B cell (primary cell): ENCODE data around the gene G3BP1. TPM values are rescaled to one million over a fixed set of nuclear protein-coding genes. Genes with fewer than 3 reads are reported as not detected.

ENCODE experiments used
- ATAC-seq: fragments of 200-7000 bp; cut with Tn5 transposase; one replicate; pipeline ENCODE4 v1.10.0; 2021; ENCODE audit warnings: low read depth, mild to moderate bottlenecking, moderate number of reproducible peaks, moderate library complexity
- CTCF ChIA-PET: fragments of 350-600 bp; sonication (Branson Sonifier 250); formaldehyde crosslinking; loops from one replicate; lab custom pipeline; 2021; ENCODE audit warnings: antibody characterized with exemption, inconsistent platforms; lab: Charles Lee
- POLR2A ChIA-PET: fragments of 350-600 bp; sonication (Branson Sonifier 250); formaldehyde crosslinking; loops from one replicate; lab custom pipeline; 2021; ENCODE audit warnings: antibody characterized with exemption; lab: Charles Lee
- DNase-seq: peaks from one replicate; pipeline ENCODE4 v3.0.0; 2013
- H2AFZ ChIP-seq: 2 replicates; pipeline ENCODE4 v1.6.1; 2012; ENCODE audit warnings: mild to moderate bottlenecking, low read depth, low read length; ENCODE audit not compliant: insufficient read depth, poor library complexity, severe bottlenecking
- H3K27ac ChIP-seq, 2 donors: 1 replicate in 1 of 2; 2 replicates in 1 of 2; pipeline ENCODE4 v1.5.1; 2012 to 2013; ENCODE audit warnings: low read length in 2 of 2, mild to moderate bottlenecking in 2 of 2, moderate library complexity in 1 of 2
- H3K27me3 ChIP-seq, 4 experiments: fragments of 200-600 bp in 1 of 4; sonication (generic) in 1 of 4; replicated peaks in 1 of 4; 1 replicate in 2 of 4; 2 replicates in 2 of 4; pipeline versions ENCODE4 v1.6.1 to v1.7.0; 2013 to 2016; ENCODE audit warnings: low read length in 3 of 4, mild to moderate bottlenecking in 2 of 4, mixed read lengths in 1 of 4, moderate library complexity in 1 of 4; ENCODE audit not compliant: insufficient read depth in 4 of 4, control insufficient read depth in 3 of 4; ENCODE audit errors: control extremely low read depth in 1 of 4
- H3K36me3 ChIP-seq, 2 experiments: replicated peaks in 1 of 2; 1 replicate in 1 of 2; 2 replicates in 1 of 2; pipeline versions ENCODE4 v1.6.1 to v1.7.1; 2013; ENCODE audit warnings: low read length in 1 of 2; ENCODE audit not compliant: insufficient read depth in 2 of 2, control insufficient read depth in 1 of 2; ENCODE audit errors: control extremely low read depth in 1 of 2, extremely low read depth in 1 of 2
- H3K4me1 ChIP-seq, 2 donors: fragments of 200-600 bp in 1 of 2; sonication (generic) in 1 of 2; 1 replicate in 1 of 2; 2 replicates in 1 of 2; pipeline versions ENCODE4 v1.5.1 to v1.6.1; 2013 to 2017; ENCODE audit warnings: low read length in 2 of 2; ENCODE audit not compliant: control insufficient read depth in 2 of 2, insufficient read depth in 2 of 2
- H3K4me2 ChIP-seq: replicated peaks from 2 replicates; pipeline ENCODE3; 2012; ENCODE audit warnings: mild to moderate bottlenecking, low read depth, low read length; ENCODE audit not compliant: poor library complexity, severe bottlenecking
- H3K4me3 ChIP-seq, 5 experiments: fragments of 200-600 bp in 1 of 5; sonication (generic) in 1 of 5; 1 replicate in 3 of 5; 2 replicates in 2 of 5; pipeline versions ENCODE4 v1.5.1 to v1.7.0; 2011 to 2016; ENCODE audit warnings: low read length in 4 of 5, mild to moderate bottlenecking in 4 of 5, low read depth in 2 of 5, control low read depth in 1 of 5, moderate library complexity in 1 of 5; ENCODE audit not compliant: insufficient read depth in 1 of 5; ENCODE audit errors: control extremely low read depth in 1 of 5, extremely low read depth in 1 of 5
- H3K79me2 ChIP-seq: fragments of 200-600 bp; sonication (generic); one replicate; pipeline ENCODE4 v1.6.0; 2016; ENCODE audit warnings: low read length; ENCODE audit not compliant: control insufficient read depth, insufficient read depth
- H3K9ac ChIP-seq: fragments of 200-600 bp; sonication (generic); 2 replicates; pipeline ENCODE4 v1.6.1; 2017; ENCODE audit warnings: mild to moderate bottlenecking, low read length, moderate library complexity
- H3K9me3 ChIP-seq, 3 donors: one replicate each; pipeline versions ENCODE4 v1.6.1 to v1.7.1; 2013; ENCODE audit warnings: low read length in 2 of 3; ENCODE audit not compliant: control insufficient read depth in 2 of 3, insufficient read depth in 1 of 3; ENCODE audit errors: control extremely low read depth in 1 of 3
- H4K20me1 ChIP-seq: 2 replicates; pipeline ENCODE4 v1.6.0; 2012; ENCODE audit warnings: mild to moderate bottlenecking, low read length; ENCODE audit not compliant: insufficient read depth, control insufficient read depth, poor library complexity, severe bottlenecking
- H3K27ac Mint-ChIP-seq: one replicate; pipeline ENCODE4 v1.8.0; 2021; ENCODE audit warnings: mixed read lengths
- H3K27me3 Mint-ChIP-seq: one replicate; pipeline ENCODE4 v1.8.0; 2021; ENCODE audit warnings: mixed read lengths
- H3K4me1 Mint-ChIP-seq: one replicate; pipeline ENCODE4 v1.8.0; 2021; ENCODE audit warnings: mixed read lengths
- H3K4me3 Mint-ChIP-seq: one replicate; pipeline ENCODE4 v1.8.0; 2021; ENCODE audit warnings: mixed read lengths
- H3K9me3 Mint-ChIP-seq: one replicate; pipeline ENCODE4 v1.8.0; 2022; ENCODE audit warnings: mixed read lengths; ENCODE audit not compliant: insufficient read depth
- EZH2 ChIP-seq: IDR thresholded peaks from 2 replicates; pipeline ENCODE4 v1.6.1; 2012; ENCODE audit warnings: borderline replicate concordance, low read depth, mild to moderate bottlenecking, moderate library complexity, low read length; ENCODE audit not compliant: insufficient read depth, poor library complexity, severe bottlenecking
- WGBS: methylation state at CpG from one replicate; pipeline ENCODE4 v1.1.5; 2013; ENCODE audit warnings: missing lambda C conversion rate; ENCODE audit not compliant: insufficient coverage; 5-methylcytosine and 5-hydroxymethylcytosine counted together
- intact Hi-C: fragments of 100-400 bp; cut with micrococcal nuclease; formaldehyde crosslinking; loops from one replicate; pipeline ENCODE4 v1.10.0; 2022
- polyA plus RNA-seq: library from polyadenylated mRNA; depleted of rRNA; stranded (reverse); fragments of >200 nt; gene quantifications from 2 replicates; pipeline ENCODE4 v1.2.3, GENCODE V29; 2012
- total RNA-seq, 2 donors: library from RNA; stranded (reverse); fragments of 120-200 nt in 1 of 2; gene quantifications; 1 replicate in 1 of 2; 2 replicates in 1 of 2; pipeline versions ENCODE4 v1.2.3 to v1.2.4, GENCODE V29; 2013 to 2022
- TF ChIP-seq, protein P1 (sequence below): fragments of 200-600 bp; IDR thresholded peaks from one replicate; pipeline ENCODE4 v1.8.0; 2022; ENCODE audit warnings: antibody characterized with exemption, mild to moderate bottlenecking

The G3BP1 gene
- total and polyA plus RNA-seq, 2 donors (not counting 1 experiment from before 2014, with no cell fraction given) = 12.7 to 159 TPM

DNA sequence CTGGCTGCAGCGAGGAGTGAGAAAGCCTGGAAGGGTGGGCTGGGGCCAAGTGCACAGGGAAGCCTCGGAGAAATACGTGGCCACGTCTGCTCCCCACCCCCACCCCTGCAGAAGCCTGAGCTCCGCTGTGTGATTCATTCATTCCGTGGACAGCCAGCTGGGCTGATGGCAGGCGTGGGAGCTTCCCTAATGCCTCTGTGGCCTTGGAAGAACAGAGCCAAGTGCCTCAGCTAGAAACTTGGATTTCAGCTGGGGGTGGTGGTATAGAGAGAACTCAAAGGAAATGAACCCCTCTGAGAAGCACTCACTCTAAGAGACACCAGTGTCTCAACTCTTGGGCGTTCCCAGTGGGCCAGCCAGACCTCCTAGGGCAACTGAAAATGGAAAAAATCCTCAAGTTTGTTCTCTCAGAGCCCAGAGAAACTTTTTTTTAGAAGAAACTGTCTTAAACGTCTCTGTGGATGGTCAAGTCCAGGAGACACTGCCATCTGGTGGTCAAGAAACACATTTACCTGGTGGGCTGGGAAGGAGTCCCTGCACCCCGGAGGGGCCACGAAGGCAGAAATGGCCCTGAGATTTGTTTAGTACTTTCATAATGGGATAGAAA lies 31.3 kb upstream of the G3BP1 start:
- no peak overlapping the region for H3K4me3 Mint-ChIP-seq
- Histone ChIP-seq H3K4me2 (peak overlapping the region; percentile 27), H3K9ac (no peak overlapping the region), H3K27me3 (no peaks in the 10 kb centered on the region), H4K20me1 (peaks cover 6% of the 10 kb centered on the region), H3K4me1 (peaks cover 13 to 14% of the 10 kb centered on the region in 2 donors), H3K36me3 (peaks cover 9 to 25% of the 10 kb centered on the region in 2 experiments), H3K4me3 (no peak overlapping the region), H2AFZ (peak overlapping the region; percentile 38), H3K9me3 (no peaks in the 10 kb centered on the region), H3K79me2 (peaks cover 7% of the 10 kb centered on the region), H3K27ac (no peak overlapping the region)
- H3K27ac Mint-ChIP-seq = no peak overlapping the region
- TF ChIP-seq, protein P1, sequence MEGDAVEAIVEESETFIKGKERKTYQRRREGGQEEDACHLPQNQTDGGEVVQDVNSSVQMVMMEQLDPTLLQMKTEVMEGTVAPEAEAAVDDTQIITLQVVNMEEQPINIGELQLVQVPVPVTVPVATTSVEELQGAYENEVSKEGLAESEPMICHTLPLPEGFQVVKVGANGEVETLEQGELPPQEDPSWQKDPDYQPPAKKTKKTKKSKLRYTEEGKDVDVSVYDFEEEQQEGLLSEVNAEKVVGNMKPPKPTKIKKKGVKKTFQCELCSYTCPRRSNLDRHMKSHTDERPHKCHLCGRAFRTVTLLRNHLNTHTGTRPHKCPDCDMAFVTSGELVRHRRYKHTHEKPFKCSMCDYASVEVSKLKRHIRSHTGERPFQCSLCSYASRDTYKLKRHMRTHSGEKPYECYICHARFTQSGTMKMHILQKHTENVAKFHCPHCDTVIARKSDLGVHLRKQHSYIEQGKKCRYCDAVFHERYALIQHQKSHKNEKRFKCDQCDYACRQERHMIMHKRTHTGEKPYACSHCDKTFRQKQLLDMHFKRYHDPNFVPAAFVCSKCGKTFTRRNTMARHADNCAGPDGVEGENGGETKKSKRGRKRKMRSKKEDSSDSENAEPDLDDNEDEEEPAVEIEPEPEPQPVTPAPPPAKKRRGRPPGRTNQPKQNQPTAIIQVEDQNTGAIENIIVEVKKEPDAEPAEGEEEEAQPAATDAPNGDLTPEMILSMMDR = peak; percentile 92
- TF ChIP-seq EZH2 = no peak
- CTCF ChIA-PET = interaction anchor here (0.5 to 11.7 kb wide), 21 partner anchors 9 to 511 kb away, joined by 3 to 156 read pairs (median 6); partner anchors contain the start of gene ATOX1
- no peaks in the 10 kb centered on the region for H3K27me3 Mint-ChIP-seq
- DNase-seq (peak; percentile 73), ATAC-seq (peak; percentile 74)
- H3K9me3 Mint-ChIP-seq = no peaks in the 10 kb centered on the region
- H3K4me1 Mint-ChIP-seq = peaks cover 19% of the 10 kb centered on the region
- WGBS = 20% methylated on average over 6 of the region's 11 CpGs
- intact Hi-C loops = loop anchor here (1.0 to 2.0 kb wide), 3 partner anchors 30 to 293 kb away; partner anchors contain the start of genes G3BP1 and SLC36A1
- POLR2A ChIA-PET = interaction anchor here (1.6 kb wide), 1 partner anchor 31 kb away, joined by 4 read pairs; the partner anchor contains the start of gene G3BP1

DNA sequence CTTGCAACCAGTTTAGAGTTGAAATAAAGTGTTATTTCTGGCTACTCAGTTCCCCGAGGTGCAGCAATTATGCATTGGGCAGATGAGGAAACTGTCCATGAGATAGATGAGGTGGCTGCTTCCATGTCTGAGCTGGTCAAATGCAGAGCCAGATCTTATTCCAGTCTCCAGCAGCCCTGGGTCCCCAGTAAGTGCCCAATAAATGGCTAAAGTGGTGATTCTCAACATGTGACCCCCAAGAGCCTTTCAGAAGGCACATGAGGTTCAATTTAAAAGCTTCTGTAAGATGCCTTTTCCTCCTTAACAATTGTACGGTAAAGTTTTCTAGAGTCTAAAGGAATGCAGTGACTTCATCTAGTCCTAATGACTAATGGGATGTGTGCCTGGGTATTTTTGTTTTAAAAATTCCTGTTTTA lies 30.8 kb upstream of the G3BP1 start:
- H3K4me3 ChIP-seq = no peak overlapping the region
- H2AFZ ChIP-seq = peak overlapping the region; percentile 38
- no peaks in the 10 kb centered on the region for H3K27me3 ChIP-seq
- H3K79me2 ChIP-seq = peaks cover 7% of the 10 kb centered on the region
- H3K4me1 Mint-ChIP-seq = peaks cover 23% of the 10 kb centered on the region
- 43% methylated on average over 1 of the region's 2 CpGs for WGBS
- no peak overlapping the region for H3K27ac Mint-ChIP-seq
- no peak for DNase-seq
- TF ChIP-seq EZH2 = no peak
- TF ChIP-seq, protein P1 = peak; percentile 65
- H3K4me2 ChIP-seq = peak overlapping the region; percentile 27
- H3K27me3 Mint-ChIP-seq = no peaks in the 10 kb centered on the region
- ChIA-PET POLR2A (interaction anchor here (1.6 kb wide), 1 partner anchor 30 kb away, joined by 4 read pairs; the partner anchor contains the start of gene G3BP1), CTCF (interaction anchor here (0.5 to 11.7 kb wide), 16 partner anchors 8 to 510 kb away, joined by 3 to 156 read pairs (median 8); partner anchors contain the start of gene ATOX1)
- peaks cover 6% of the 10 kb centered on the region for H4K20me1 ChIP-seq
- no peak overlapping the region for H3K27ac ChIP-seq
- intact Hi-C loops = loop anchor here (1.0 to 2.0 kb wide), 3 partner anchors 30 to 294 kb away; partner anchors contain the start of genes G3BP1 and SLC36A1
- H3K4me1 ChIP-seq = peaks cover 17 to 19% of the 10 kb centered on the region in 2 donors
- H3K36me3 ChIP-seq = peaks cover 9 to 30% of the 10 kb centered on the region in 2 experiments
- no peaks in the 10 kb centered on the region for H3K9me3 Mint-ChIP-seq
- H3K9ac ChIP-seq = no peak overlapping the region
- no peak for ATAC-seq
- no peaks in the 10 kb centered on the region for H3K9me3 ChIP-seq
- H3K4me3 Mint-ChIP-seq = no peak overlapping the region
